GM18520 (cell line): ENCODE measurements around the gene MECP2.
A peak's percentile ranks its signal among the peaks of the same experiment; 100 is the strongest.

Source experiments
- ATAC-seq: cut with Tn5 transposase; IDR thresholded peaks from one replicate; pipeline ENCODE4 v1.9.1; 2021; ENCODE audit not compliant: unreplicated experiment

Gene MECP2

GRCh38 chrX:154116426-154117211, 19.1 kb upstream of the MECP2 start:
- no peak for ATAC-seq

DNA sequence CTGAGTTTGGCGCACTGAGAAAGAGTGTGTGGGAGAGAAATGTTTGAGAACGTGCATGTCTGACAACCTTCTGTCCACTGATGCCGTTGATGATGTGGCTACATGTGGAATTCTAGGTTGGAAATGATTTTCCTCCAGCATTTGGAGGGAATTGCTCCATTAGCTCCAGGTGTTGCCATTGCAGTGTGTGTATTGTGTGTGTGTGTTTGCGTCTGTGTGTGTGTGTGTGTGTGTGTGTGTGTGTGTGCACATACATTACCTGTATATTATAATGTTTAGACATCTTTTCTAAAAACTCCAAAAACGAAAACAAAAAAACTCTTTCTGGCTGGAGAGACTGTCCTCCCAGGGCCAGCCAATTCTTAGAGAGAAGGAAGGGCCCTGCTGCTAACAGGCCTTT, 18.2 kb upstream of the MECP2 start:
- ATAC-seq, result no peak

- ATAC-seq, result no peak
These were observed 17.6 kb upstream of the MECP2 start for GRCh38 chrX:154115071-154115470.

- ATAC-seq, result no peak
These were observed 17.1 kb upstream of the MECP2 start for GRCh38 chrX:154114652-154115051.

DNA sequence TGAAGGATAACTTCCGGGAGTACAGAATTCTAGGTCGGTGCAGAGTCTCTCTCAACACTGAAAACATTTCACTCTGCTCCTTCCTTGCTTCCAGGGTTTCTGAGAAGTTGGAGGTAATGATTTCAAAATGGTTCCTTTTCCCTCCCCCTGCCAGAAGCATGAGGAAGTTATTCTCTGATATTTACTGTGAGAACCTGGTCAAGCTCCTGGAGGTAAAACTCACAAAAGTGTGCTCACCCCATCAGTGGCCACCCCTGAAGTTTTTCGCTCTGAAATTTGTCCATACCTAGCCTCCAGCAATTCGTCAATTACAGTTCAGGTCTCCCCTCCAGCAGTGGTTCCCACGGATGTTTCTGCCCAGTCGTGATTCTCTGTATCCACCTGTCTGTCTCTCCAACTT, 16.2 kb upstream of the MECP2 start:
- no peak for ATAC-seq

DNA sequence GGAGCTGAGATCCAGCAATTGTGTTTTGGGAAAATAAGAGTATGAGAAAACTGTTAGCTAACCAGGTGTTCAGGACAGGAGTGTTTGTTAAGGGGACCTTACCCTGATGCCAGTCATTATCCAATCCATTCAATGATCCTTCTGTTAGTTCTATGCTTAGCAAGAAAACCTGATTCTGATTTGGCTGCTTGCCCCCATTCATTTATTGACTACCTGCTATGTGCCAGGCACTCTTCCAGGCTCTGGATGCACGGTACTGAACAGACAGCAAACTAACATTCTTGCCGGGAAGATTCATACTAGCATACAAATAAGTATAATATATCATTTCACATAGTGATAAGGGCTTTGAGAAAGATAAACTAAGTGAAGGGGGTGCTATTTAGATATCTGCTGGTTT, 1.0 kb upstream of the MECP2 start:
- ATAC-seq, result no peak

DNA sequence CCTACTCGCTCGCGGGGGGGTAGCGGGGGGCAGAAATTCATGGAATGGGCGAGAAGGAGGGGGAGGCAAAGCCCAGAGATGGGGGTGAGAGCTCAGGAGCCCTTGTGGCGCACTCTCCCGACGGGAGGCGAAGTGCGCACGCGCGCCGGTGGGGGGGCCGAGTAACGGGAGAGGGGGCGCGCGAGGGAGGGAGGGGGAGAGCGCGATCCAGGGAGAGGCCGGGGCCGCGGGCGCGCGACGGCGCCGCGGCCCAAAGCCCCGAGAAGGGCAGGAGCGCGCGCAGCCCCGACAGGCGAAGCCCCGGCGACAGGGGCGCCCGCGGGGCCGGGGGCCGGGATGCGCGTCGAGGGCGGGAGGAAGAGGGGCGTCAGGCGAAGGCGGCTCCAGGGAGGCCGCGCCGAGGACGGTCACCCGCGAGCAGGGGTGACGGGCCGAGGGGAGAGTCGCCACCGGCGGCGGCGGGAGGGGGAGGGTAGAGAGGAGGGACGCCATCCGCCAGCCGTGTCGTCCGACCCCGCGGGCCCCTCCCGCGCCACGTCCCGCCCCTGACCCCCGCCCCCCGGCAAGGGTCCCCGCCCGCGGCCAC, 421 bp downstream of the MECP2 start:
- peak; percentile 25 for ATAC-seq

GRCh38 chrX:154096140-154097002, 1.1 kb downstream of the MECP2 start:
- ATAC-seq, result no peak

- no peak for ATAC-seq
These were observed 2.7 kb downstream of the MECP2 start for GRCh38 chrX:154094833-154095232.

DNA sequence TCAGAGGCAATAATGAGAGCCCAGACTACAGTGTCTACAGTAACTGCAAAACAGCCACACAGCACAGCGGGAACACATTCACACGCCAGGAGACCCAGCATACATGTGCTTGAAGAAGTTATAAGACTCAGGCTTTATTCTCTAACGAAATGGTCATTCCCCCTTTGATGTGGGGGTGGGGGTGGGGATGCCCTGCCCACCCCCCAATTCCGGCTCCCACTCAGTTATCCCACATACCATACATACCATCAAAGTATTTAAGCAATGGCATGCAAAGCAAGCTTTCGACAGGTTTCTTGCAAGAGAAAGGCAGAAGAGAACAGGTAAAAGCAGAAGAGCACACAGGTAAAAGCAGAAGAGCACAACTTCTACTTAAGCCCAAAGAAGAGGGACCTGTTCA, 3.6 kb downstream of the MECP2 start:
- ATAC-seq, result no peak

DNA sequence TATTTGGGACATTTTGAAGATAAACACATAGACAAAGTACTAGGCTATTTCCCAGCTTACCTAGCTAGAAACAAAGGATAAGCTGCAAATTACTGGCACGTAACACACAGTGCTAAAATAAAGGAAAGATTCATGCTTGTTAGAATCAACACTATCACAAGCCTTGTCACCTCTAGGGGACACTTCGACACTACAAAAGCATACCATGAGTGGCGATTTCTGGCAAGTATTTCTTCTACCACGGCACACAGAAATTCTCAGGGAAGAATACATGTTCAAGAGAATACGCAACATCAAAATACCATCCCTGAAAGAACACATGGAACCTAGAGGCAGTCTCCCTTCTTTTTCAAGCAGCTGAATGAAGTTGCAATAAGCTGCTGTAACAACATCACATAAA, 5.1 kb downstream of the MECP2 start:
- ATAC-seq, result no peak

GRCh38 chrX:154091678-154092077, 5.8 kb downstream of the MECP2 start:
- no peak for ATAC-seq

- no peak for ATAC-seq
These were observed 6.8 kb downstream of the MECP2 start for GRCh38 chrX:154090731-154091130.

DNA sequence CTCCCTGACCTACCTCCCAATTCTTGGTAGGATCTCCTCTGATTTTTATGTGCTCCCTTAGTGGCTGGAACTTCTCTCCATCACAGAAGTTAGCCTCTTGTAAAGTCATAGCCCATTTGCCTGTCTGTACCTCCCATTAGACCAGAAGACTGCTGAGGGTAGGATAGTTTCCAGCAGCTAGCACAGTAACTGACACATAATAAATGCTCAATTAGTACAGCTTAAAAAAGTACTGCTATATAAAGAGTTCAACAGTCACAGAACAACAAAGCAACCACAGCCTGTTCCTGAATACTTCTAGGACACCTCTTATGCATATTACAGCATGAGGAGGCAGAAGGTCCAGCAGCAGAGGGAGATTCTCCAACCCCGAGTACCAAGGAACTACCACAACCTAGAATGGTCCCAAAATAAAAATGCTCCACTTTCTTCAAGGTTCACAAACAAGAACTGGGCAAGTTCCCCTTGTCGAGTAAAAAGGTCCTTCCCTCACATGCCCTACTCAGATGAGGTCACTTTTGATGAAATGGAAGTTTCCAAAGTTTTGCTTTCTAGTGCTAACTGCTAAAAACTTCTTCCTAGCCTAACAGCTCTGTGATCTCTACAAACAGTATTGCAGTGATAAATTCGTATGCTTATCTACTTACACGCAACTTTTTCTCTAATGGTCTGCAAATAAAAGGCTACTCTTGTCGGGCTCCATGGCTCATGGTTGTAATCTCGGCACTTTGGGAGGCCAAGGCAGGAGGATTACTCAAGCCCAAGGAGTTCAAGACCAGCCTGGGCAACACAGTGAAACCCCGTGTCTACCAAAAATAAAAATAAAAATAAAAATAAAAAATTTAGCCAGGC, 12.8 kb downstream of the MECP2 start:
- ATAC-seq, result no peak

- ATAC-seq, result no peak
These were observed 14.4 kb downstream of the MECP2 start for GRCh38 chrX:154083126-154083517.

DNA sequence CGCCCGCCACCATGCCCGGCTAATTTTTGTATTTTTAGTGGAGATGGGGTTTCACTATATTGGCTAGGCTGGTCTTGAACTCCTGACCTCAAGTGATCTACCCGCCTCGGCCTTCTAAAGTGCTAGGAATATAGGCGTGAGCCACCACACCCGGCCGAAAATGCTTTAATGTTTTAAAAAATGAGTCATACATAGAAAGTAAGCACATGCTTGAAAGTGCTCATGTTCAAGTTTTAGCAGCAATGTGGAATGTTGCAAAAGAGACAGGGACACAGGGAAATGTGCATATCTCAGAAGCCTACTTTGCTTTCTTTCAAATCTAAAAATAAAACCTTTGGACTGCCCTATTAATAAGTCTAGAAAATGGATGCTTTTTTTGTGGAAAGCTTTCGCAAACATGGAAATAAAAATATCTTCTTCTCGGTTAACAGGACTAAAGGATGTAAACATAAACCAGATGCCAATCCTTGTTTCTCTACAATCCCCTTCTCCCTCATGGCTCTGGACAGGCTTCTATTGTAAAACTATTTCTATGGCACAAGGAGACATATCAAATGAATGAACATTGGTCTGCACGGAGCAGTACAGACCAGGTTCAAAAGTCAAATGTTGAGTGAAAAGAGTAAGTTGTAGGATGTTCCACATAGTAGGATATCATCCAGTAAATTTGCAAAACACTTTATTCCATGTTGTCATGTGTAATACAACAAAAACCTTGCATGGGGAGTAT, 15.0 kb downstream of the MECP2 start:
- no peak for ATAC-seq

DNA sequence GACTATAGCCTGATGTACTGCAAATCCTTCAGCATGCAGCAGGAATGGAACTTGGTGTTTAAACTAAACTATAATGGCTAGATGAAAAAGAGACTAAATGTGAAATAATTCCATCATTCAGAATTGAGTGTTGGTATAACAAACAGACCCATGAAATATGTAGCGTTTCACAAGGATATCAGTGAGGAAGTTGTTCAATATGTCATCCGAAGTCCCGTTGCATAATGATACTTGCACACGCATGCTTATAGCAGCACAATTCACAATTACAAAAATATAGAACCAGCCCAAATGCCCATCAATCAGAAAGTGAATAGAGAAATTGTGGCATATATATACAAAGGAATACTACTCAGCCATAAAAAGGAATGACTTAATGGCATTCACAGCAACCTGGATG, 20.4 kb downstream of the MECP2 start:
- ATAC-seq, result no peak

GRCh38 chrX:154074199-154074598, 23.3 kb downstream of the MECP2 start:
- no peak for ATAC-seq

DNA sequence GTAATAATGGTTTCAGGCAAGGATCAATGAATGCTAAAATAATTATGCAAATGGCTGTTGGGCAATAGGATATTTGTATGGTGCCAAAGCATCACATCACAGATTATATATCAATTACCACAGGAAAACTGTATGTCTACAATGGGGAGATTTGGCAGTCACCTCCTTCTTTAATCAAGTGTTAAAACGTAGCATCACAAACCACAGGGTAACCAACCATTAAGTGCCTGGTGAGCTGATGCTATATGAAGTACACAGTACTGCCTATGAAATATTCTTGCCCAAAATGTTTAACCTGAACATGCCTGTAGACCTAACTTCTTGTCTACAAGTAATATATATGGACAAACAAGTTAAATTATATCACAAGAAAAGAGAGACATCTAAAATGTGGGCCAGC, 25.3 kb downstream of the MECP2 start:
- no peak for ATAC-seq

- no peak for ATAC-seq
These were observed 29.0 kb downstream of the MECP2 start for GRCh38 chrX:154068560-154068959.
